ENCODE data around the gene TRAFD1.

The TRAFD1 gene

GRCh38 chr12:112179916-112180315 is 54.6 kb downstream of the TRAFD1 start:
- no peak for DNase-seq

DNA sequence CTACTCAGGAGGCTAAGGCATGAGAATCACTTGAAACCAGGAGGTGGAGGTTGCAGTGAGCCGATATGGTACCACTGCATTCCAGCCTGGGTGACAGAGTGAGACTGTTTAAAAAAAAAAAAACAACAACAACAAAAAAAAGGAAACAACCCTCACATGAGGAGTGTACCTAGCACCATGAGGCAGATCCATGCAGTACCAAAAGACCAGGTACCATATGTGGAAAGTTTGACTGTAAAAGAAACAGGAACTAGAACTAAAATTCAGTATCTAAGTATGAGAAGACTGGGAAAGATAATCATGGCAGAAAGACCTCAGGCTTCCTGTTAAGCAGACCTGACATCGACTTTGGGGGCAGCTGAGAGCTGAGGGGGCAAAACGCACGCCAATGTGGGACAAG is 55.1 kb downstream of the TRAFD1 start:
- DNase-seq, result no peak

- no peak for DNase-seq
These were observed 57.1 kb downstream of the TRAFD1 start for GRCh38 chr12:112182499-112182898.

- DNase-seq, result no peak
These were observed 58.0 kb downstream of the TRAFD1 start for GRCh38 chr12:112183141-112184021.

DNA sequence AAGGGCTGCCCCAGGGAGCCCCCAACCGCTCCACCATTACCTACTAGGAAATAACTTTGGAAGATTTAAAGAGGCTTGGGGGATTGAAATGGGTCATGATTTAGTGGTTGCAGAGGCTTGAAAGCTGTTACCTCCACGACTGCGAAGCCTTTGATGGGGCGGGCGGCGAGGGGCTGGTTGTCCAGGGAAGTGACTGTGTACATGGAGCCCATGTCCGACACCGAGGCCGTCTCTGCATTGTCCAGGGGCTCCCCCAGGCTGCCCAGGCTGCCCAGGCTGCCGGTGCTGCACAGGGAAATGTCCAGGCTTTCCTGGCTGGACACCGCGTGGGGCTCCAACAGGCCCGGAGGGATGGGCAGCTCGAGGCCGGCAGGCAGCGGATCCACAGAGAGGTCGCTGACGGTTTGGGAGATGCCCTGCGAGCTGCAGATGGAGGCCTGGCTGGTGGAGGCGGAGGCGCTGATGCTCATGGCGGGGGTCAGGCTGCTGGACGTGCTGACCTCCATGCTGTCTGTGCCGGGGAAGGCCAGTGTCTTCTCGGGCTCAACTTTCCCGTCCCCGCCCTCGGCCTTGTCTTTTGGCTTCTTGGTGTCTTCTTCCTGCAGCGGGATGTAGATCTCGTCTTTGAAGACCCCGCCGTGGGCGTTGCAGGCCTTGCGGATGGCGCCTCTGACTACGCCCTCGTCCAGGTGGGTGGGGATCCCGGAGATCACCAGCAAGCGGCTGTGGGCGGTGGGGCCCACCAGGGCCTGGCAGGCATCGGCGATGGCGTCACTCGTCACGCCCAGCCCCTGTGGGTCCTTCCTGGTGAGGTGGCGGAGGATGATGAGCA is 58.9 kb downstream of the TRAFD1 start:
- no peak for DNase-seq

GRCh38 chr12:112185093-112185923 is 59.9 kb downstream of the TRAFD1 start:
- DNase-seq, result no peak

- no peak for DNase-seq
These were observed 62.9 kb downstream of the TRAFD1 start for GRCh38 chr12:112188130-112188830.

DNA sequence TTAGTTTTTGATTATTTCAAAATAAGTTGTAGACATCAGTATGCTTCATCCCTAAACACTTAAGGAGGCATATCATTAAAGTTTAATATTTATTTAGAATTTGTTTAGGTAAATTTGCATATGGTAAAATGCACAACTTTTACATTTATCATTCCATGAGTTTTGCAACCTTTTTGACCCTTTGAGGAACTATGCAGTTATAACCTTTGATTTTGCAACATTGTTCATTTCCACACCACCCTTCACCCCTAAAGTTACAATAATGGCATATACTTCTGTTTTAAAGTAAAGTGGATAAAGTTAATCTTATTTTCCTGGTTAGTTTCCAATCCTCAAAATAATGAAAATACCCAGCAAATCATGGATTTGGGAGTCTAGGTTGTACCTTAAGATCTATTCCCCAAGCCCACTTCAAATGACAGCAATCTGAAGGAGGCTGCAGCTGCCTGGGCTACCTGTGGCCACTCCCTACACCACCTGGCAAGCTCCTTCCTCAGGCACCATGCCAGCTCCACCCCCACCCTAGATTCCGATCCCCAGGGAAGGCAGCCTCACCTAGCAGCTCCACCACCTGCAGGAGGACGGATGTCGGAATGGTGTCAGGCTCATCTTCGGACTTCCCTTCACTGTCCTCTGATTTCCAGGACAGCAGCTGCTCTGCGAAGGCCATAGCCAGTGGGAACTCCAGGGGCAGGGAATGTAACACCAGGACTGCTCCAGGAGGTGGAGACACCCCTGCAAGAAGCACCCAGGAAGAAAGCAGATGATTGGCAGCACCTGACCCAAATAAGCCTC is 65.1 kb downstream of the TRAFD1 start:
- DNase-seq, result no peak

GRCh38 chr12:112191201-112191600 is 65.8 kb downstream of the TRAFD1 start:
- DNase-seq, result no peak

GRCh38 chr12:112191840-112192321 is 66.5 kb downstream of the TRAFD1 start:
- DNase-seq, result no peak

- DNase-seq, result no peak
These were observed 67.1 kb downstream of the TRAFD1 start for GRCh38 chr12:112192475-112192874.

DNA sequence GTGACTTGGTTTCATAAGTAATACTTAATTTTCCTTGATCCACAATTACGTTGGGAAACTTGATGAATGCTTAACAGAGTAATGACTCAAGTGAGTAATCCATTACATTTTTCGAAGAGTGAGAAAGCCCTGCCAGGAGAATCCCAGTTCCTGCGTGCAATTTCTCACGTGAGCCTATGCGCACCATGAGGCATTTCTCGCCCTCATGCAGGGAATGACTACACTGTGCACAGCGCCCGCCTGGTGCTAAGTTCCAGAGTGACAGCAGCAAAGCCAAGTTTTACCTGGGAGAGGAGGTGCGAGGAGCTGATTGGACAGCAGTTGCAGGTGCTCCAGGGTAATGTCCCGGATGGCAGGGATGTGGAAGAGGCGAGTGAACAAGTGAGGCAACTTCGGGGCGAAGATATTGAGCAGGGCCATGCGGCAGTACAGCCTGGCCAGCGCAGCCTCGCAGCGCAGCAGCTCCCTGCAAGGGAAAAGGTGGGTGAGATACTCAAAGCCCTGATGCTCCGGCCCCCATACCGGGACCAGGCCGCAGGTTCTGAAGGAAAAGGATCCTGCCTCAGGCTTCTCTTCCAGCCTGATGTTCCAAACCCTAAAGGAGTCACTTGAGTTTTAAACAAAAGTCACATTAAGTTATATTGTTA is 69.4 kb downstream of the TRAFD1 start:
- no peak for DNase-seq

DNA sequence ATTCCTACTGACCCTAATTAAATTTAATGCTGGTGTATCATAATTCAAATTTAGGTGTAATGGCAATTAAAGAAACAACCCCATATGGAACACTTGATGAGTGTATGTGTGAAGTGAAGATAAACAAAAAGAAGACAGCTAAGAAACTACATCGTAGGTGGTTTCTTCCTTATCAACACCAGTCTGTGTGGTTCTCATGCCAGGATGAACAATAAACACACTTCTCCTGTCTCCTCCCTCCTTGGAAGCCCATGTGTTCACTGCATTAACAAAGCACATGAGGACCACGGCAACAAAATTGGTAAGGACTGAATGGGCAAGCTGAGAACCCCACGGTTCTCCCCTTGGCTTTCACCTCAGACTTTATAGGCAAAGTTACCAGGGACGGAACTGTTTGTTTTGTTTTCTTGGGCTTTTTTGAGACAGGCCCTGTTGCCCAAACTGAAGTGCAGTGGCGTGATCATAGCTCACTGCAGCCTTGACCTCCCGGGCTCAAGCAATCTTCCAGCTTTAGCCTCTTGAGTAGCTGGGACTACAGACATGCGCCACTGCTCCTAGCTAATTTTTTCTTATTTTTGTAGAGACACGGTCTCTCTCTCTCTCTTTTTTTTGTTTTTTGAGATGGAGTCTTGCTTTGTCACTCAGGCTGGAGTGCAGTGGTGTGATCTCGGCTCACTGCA is 71.0 kb downstream of the TRAFD1 start:
- no peak for DNase-seq

DNA sequence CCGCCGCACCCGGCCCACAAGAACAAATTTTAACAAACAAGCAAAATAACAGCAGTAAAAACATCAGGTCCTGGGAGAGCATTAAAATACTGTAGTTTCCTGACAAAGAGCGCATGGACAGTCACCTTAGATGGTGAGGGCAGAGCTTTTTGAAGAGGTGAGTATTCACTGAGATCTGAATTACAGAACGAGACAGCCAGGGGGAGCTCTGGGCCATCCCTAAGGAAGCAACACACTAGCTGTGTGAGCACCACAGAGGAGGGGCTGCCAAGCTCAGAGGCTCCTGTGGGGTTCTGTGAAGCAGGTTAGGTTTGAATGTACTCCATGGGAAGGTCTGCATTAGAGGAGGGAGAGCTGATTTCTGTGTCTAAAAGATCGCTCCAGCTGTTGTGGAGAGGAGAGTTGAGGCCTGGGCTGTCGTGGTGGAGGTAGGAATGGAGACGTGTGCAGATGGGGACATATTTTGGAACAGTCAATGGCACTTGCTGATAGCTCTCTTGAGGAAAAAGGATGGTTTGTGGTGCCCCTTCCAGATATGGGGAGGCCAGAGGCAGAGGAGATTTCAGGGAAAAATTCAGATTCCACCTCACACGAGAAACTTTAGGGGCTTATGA is 72.9 kb downstream of the TRAFD1 start:
- DNase-seq, result peak; percentile 28

GRCh38 chr12:112199136-112199535 is 73.8 kb downstream of the TRAFD1 start:
- no peak for DNase-seq

Data from central memory CD4-positive, alpha-beta T cell (primary cell).